Activated CD4-positive, alpha-beta T cell treated with anti-CD3 and anti-CD28 coated beads, Interleukin-2, amount 50 U/mL, for 1 hour (primary cell): ENCODE data around the gene GUCY2C.

Experiments used
- DNase-seq: peaks from one replicate; pipeline ENCODE4 v3.0.0-alpha.2; 2020

Gene GUCY2C

GRCh38 chr12:14567351-14568162, 128.8 kb downstream of the GUCY2C start, which contains the start of gene PLBD1:
TSS of gene PLBD1 (minus strand) at chr12:14567883. CDS start at chr12:14567696, 187 bp downstream.
- no peak for DNase-seq

- DNase-seq: no peak
These were observed 132.0 kb downstream of the GUCY2C start for GRCh38 chr12:14564336-14564959.

- DNase-seq: no peak
These were observed 133.4 kb downstream of the GUCY2C start for GRCh38 chr12:14563046-14563445.
